BJ (cell line): ENCODE data around the gene OPN1LW. TPM values are rescaled to one million over a fixed set of nuclear protein-coding genes. Genes with fewer than 3 reads are reported as not detected.

ENCODE experiments used
- CTCF ChIA-PET: fragments of 350-600 bp; formaldehyde crosslinking; extraction: SDS; loops from one replicate; lab custom pipeline; 2021; ENCODE audit warnings: antibody characterized with exemption, inconsistent platforms; lab: Yijun Ruan, JAX
- POLR2A ChIA-PET: fragments of 300-600 bp; sonication (Branson Sonifier 250); formaldehyde crosslinking; extraction: SDS; loops from one replicate; lab custom pipeline; 2021; ENCODE audit warnings: antibody characterized with exemption; lab: Charles Lee
- DNase-seq: peaks from one replicate; pipeline ENCODE4 v3.0.0-alpha.2; 2011; ENCODE audit warnings: low read depth
- H3K27me3 ChIP-seq: 2 replicates; pipeline ENCODE4 v1.6.0; 2011; ENCODE audit warnings: low read length; ENCODE audit not compliant: control insufficient read depth, insufficient read depth
- H3K36me3 ChIP-seq: 2 replicates; pipeline ENCODE4 v1.5.1; 2011; ENCODE audit warnings: low read length; ENCODE audit not compliant: control insufficient read depth, insufficient read depth
- H3K4me3 ChIP-seq: 2 replicates; pipeline ENCODE4 v1.5.1; 2011; ENCODE audit warnings: low read depth, mild to moderate bottlenecking, control low read depth, low read length
- CTCF ChIP-seq: IDR thresholded peaks from 2 replicates; pipeline ENCODE4 v1.5.1; 2011; ENCODE audit warnings: low read depth, mild to moderate bottlenecking, control low read depth, inconsistent platforms, low read length, moderate library complexity; ENCODE audit not compliant: insufficient read depth
- polyA plus RNA-seq: library from polyadenylated mRNA; depleted of rRNA; stranded (reverse); fragments of >200 nt; gene quantifications from 2 replicates; pipeline ENCODE4 v1.2.3, GENCODE V29; 2011

Gene OPN1LW
- polyA plus RNA-seq, 1 experiment = not detected

DNA sequence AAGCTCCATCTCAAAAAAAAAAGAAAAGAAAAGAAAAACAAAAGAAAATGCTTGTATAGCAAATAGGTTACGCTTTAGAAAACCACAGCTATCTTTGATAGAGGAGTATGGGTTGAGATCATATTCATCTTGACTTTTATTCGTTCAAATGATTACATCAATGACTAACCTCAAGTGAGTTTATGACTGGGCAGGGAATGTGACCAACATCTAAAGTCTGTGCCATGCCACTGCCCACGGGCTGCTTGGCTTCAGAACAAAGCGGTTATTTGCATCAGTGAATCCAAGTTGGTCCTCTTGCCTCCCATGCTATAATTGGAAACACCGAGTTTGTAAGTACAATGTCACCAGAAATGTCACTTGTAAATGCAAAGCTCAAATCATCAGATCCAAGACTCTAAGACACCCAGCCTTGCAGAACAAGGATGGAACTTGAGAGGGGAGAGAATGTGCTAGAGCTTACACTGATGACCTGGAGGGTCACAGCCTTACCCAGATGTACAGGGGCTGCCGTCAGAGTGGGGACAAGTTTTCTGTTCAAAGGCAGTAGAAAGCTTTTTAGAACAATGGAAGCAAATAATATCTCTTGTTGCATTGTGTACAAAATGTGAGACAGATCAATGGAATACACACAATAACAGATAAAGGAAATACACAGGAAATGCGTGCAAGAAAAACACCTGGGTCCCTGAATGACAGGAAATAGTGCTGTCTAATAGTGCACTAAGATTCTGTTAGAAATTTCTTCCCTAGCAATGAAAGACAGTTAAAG lies 8.4 kb upstream of the OPN1LW start:
- TF ChIP-seq CTCF = no peak
- CTCF ChIA-PET = no interaction called here

DNA sequence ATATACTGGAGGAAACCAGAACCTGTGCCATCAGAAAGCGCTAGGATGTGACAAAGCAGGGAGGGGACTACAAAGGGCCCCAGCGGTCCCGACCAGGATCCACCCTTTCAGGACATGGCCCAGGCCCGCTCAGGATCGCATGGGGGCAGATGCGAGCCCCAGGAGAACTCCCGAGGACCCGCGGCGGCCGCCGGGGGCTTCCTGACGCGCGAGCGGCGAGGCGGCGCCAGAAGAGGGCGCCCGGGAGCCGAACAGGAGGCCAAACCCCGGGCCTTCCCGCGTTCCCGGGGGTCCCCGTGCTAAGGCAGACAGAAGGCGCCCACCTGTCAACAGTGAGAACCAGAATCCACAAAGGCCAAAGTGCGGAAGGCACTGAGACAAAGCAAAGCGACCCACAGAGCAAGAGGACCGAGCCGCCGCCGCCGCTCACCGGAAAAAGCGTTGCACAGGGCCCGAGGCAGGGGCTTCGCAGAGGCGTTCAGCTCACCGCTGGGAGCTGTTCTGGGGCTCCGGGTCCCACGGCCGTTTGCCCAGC lies 7.3 kb upstream of the OPN1LW start:
- H3K27me3 ChIP-seq = 0 out of 2 replicates have a peak, but pooled peaks cover 2% of the 10 kb centered on the region
- POLR2A ChIA-PET = no interaction called here
- TF ChIP-seq CTCF = peak; percentile 63
- peak; percentile 1 for DNase-seq
- peak overlapping the region; percentile 29; the same call in 1 of the 2 replicates for H3K4me3 ChIP-seq
- no peaks in the 10 kb centered on the region for H3K36me3 ChIP-seq
- CTCF ChIA-PET = interaction anchor here (0.7 kb wide), 1 partner anchor 11 kb away, joined by 3 read pairs; no protein-coding TSS in a partner anchor

More for the DNA sequence above, 8.4 kb upstream of the OPN1LW start:
- DNase-seq = no peak
- 0 out of 2 replicates have a peak, but pooled peaks cover 2% of the 10 kb centered on the region for H3K27me3 ChIP-seq
- no peaks in the 10 kb centered on the region for H3K36me3 ChIP-seq
- H3K4me3 ChIP-seq = no peak overlapping the region
- POLR2A ChIA-PET = no interaction called here

- CTCF ChIA-PET = interaction anchor here (1.5 to 2.0 kb wide), 2 partner anchors 126 to 170 kb away, joined by 4 to 5 read pairs; no protein-coding TSS in a partner anchor
- POLR2A ChIA-PET = no interaction called here
- TF ChIP-seq CTCF = no peak
These were observed 5.2 kb upstream of the OPN1LW start for GRCh38 chrX:154138857-154139256.

GRCh38 chrX:154140206-154140605 lies 3.8 kb upstream of the OPN1LW start:
- peaks cover 2% of the 10 kb centered on the region; the same call in 1 of the 2 replicates for H3K27me3 ChIP-seq
- DNase-seq = no peak
- no peaks in the 10 kb centered on the region for H3K36me3 ChIP-seq
- ChIA-PET CTCF (interaction anchor here (2.0 kb wide), 1 partner anchor 128 kb away, joined by 5 read pairs; no protein-coding TSS in a partner anchor), POLR2A (no interaction called here)
- no peak overlapping the region for H3K4me3 ChIP-seq
- no peak for TF ChIP-seq CTCF

More at GRCh38 chrX:154138857-154139256, 5.2 kb upstream of the OPN1LW start:
- no peak for DNase-seq
- no peak overlapping the region for H3K4me3 ChIP-seq
- no peaks in the 10 kb centered on the region for H3K36me3 ChIP-seq
- H3K27me3 ChIP-seq = peaks cover 2% of the 10 kb centered on the region; the same call in 1 of the 2 replicates

- H3K4me3 ChIP-seq = no peak overlapping the region
These were observed 3.3 kb upstream of the OPN1LW start for GRCh38 chrX:154140742-154141141.

More at GRCh38 chrX:154140742-154141141, 3.3 kb upstream of the OPN1LW start:
- POLR2A ChIA-PET = no interaction called here
- Histone ChIP-seq H3K27me3 (no peaks in the 10 kb centered on the region; the same call in 1 of the 2 replicates), H3K36me3 (no peaks in the 10 kb centered on the region)
- TF ChIP-seq CTCF = no peak
- CTCF ChIA-PET = no interaction called here
- DNase-seq = no peak
